HG02973 (cell line): ENCODE measurements around the gene PFN2.
"Not testable (repeated sequence)": the region's sequence is repeated elsewhere in the genome, so short reads cannot be mapped to it uniquely, and the experiment has no call there.

ENCODE experiments used
- ATAC-seq: cut with Tn5 transposase; IDR thresholded peaks from one replicate; pipeline ENCODE4 v1.9.1; 2021; ENCODE audit warnings: moderate library complexity; ENCODE audit not compliant: unreplicated experiment

The PFN2 gene

GRCh38 chr3:149970716-149971402 is at the start of gene PFN2:
PFN2 (minus strand) TSS chr3:149970895; CDS start chr3:149970856, 39 bp downstream.
- peak; percentile 44 for ATAC-seq

- no peak for ATAC-seq
Measured at GRCh38 chr3:150015901-150016300, 45.2 kb upstream of the PFN2 start.

- ATAC-seq = no peak
Measured at GRCh38 chr3:150014782-150015181, 44.1 kb upstream of the PFN2 start.

GRCh38 chr3:150013801-150014200 is 43.1 kb upstream of the PFN2 start:
- ATAC-seq = no peak

GRCh38 chr3:150006794-150007193 is 36.1 kb upstream of the PFN2 start:
- ATAC-seq = no peak

GRCh38 chr3:150005243-150006112 is 34.8 kb upstream of the PFN2 start:
- no peak for ATAC-seq

- ATAC-seq = no peak
Measured at GRCh38 chr3:150000641-150001040, 29.9 kb upstream of the PFN2 start.

- ATAC-seq = no peak
Measured at GRCh38 chr3:149999421-149999820, 28.7 kb upstream of the PFN2 start.

GRCh38 chr3:149998946-149999345 is 28.3 kb upstream of the PFN2 start:
- no peak for ATAC-seq

GRCh38 chr3:149992416-149993058 is 21.8 kb upstream of the PFN2 start:
- ATAC-seq = no peak

- no peak for ATAC-seq
Measured at GRCh38 chr3:149990423-149990948, 19.8 kb upstream of the PFN2 start.

- ATAC-seq = no peak
Measured at GRCh38 chr3:149989307-149989706, 18.6 kb upstream of the PFN2 start.

GRCh38 chr3:149983628-149984027 is 12.9 kb upstream of the PFN2 start:
- ATAC-seq = no peak

GRCh38 chr3:149983053-149983452 is 12.4 kb upstream of the PFN2 start:
- not testable (repeated sequence) for ATAC-seq

- ATAC-seq = not testable (repeated sequence)
Measured at GRCh38 chr3:149981979-149982378, 11.3 kb upstream of the PFN2 start.

- no peak for ATAC-seq
Measured at GRCh38 chr3:149977386-149977785, 6.7 kb upstream of the PFN2 start.

- ATAC-seq = no peak
Measured at GRCh38 chr3:149975919-149976318, 5.2 kb upstream of the PFN2 start.

- ATAC-seq = peak; percentile 17
Measured at GRCh38 chr3:149971403-149972075, 844 bp upstream of the PFN2 start.

- ATAC-seq = peak; percentile 66
Measured at GRCh38 chr3:149969940-149970715, 567 bp downstream of the PFN2 start.
